ENCODE results near the gene ROCK2.

- TF ChIP-seq CTCF (tag by site-specific recombination; IDR thresholded peaks at IDR 0.05) (no peak), YY1 (tag by site-specific recombination; IDR thresholded peaks at IDR 0.05) (no peak), ZBTB6 (tag by site-specific recombination; IDR thresholded peaks at IDR 0.05) (no peak), MYNN (tag by site-specific recombination; IDR thresholded peaks at IDR 0.05; ENCODE audit: borderline replicate concordance) (no peak)
Observed at GRCh38 chr2:11146076-11146475, 198.4 kb downstream of the ROCK2 start.

All from HEK293 (cell line).